OCI-LY3 (cell line): Measurements from ENCODE around the gene CASZ1.

Experiments
- CTCF ChIP-seq: fragments of 200-600, 300-600 bp; sonication (generic); IDR thresholded peaks from 2 replicates; pipeline ENCODE4 v1.5.1; 2014; ENCODE audit warnings: antibody characterized with exemption, low read length, low read depth
- EZH2phosphoT487 ChIP-seq: fragments of 200-600 bp; shearing (Covaris generic); IDR thresholded peaks from 2 replicates; pipeline ENCODE4 v1.6.1; 2018; ENCODE audit warnings: antibody characterized with exemption, mixed run types, low read depth

DNA sequence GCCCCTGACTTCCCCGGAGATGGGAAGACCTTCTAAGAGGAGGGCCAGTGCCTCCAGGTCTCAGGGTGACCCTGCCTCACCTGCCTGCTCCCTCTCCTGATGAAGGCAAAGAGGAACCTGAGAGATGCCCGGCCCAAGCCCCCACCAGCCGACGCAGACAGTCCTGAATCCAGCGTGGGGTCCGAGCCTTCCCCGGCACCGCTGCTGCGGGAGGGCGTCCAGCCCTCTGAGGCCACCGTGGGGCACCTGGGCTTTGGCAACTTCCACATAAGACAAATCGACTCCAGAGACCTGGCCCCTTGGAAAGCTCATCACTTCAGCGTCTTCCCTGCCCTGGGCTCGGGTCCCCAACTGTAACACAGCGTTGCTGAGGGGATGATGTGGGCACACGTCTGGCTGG lies 122.2 kb downstream of the CASZ1 start:
- no peak for TF ChIP-seq CTCF
- TF ChIP-seq EZH2phosphoT487: no peak
